Midbrain (tissue), 1 donor: ENCODE data around the gene TMEM184B.
A peak's percentile ranks its signal among the peaks of the same experiment; 100 is the strongest.

Experiments
- DNase-seq: peaks from one replicate; lab custom pipeline; 2025; lab: John Stamatoyannopoulos, UW

The TMEM184B gene

DNA sequence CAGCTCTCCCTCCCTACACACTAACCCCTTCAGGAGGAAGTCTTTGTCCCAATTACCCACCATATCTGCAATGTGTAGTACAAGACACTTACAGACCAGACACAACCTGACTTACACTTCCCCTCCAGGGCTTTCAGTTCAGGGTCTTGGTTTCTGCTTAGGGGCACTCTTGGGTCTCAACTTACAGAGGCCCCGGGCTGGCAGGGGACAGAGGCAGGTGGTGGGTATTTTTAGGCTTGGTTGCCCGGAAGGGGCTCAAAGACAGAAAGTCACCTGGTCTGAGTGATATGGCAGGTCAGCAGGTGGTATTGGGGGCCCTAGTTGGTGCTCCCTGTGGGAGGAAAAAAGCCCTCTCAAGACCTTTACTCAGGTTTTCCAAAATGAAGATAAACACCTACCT lies 3.4 kb upstream of the TMEM184B start:
- DNase-seq, result no peak

- DNase-seq, result peak; percentile 86
Observed at GRCh38 chr22:38273135-38273826, 471 bp upstream of the TMEM184B start.

- no peak for DNase-seq
Observed at GRCh38 chr22:38271927-38272372, 860 bp downstream of the TMEM184B start.

- no peak for DNase-seq
Observed at GRCh38 chr22:38271101-38271500, 1.7 kb downstream of the TMEM184B start.

DNA sequence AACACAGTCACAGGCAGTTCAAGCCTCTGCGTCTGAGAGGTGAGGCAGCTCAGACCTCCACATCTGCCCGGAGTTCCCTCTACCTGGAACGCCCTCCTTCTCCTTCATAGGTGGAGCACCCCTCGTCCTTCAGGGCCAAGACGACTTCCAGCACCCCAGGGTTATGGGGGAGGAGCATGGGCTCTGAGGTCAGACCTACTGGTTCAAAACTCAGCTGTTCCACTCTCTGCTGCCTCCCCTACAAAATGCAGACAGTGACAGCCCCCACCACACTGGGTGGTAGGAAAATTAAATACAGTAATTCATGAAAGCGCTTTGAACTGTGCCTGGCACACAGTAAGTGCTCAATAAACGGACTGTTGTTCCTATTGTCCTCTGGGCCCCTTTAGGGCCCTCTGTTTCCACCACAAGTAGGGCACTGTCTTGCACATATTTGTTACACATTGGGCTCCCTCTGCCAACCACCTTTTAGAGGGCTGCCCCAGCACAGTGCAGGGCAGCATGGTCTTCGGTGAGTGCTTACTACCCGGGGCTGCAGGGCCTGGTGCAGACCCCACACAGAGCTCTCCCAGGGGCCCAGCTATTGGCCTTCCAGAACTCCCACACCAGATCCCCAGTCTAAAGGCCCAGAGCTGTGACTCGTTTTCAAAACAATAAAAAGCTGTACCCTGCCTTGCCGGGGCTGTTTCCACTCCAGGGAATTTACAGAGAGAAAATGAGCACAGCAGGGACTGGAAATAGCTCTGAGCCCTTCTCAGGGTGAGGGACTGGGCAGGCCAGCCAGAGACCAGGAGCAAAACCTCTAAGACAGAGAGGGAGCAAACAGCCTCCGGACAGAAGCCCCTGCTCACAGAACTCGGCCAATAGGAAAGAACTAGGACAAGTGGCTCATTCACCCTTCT lies 2.5 kb downstream of the TMEM184B start:
- peak; percentile 71 for DNase-seq

GRCh38 chr22:38269466-38269865 lies 3.3 kb downstream of the TMEM184B start:
- no peak for DNase-seq

- DNase-seq, result no peak
Observed at GRCh38 chr22:38267086-38267485, 5.7 kb downstream of the TMEM184B start.

DNA sequence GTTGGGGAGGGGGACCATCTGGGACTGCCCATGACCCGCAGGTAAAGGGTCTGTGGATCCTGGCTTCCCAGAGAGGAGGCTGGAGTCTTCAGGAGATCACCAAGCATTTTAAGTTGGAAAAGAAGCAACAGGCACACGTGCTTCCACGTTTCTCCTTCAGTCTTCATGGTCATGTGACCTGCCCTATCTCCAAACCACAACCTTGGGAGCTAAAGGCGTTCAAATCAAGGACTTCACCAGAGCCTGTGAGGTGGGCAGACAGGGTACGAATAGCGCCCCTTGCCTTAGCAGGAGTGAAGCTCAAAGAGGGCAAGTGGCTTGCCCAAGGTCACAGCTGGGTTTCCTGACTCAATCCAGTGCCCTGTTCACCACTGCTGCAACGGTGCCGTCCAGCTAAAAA lies 6.7 kb downstream of the TMEM184B start:
- no peak for DNase-seq

- no peak for DNase-seq
Observed at GRCh38 chr22:38264322-38264843, 8.4 kb downstream of the TMEM184B start.

GRCh38 chr22:38262051-38262795 lies 10.6 kb downstream of the TMEM184B start:
- peak; percentile 70 for DNase-seq

- DNase-seq, result peak; percentile 55
Observed at GRCh38 chr22:38260761-38261681, 11.8 kb downstream of the TMEM184B start.

DNA sequence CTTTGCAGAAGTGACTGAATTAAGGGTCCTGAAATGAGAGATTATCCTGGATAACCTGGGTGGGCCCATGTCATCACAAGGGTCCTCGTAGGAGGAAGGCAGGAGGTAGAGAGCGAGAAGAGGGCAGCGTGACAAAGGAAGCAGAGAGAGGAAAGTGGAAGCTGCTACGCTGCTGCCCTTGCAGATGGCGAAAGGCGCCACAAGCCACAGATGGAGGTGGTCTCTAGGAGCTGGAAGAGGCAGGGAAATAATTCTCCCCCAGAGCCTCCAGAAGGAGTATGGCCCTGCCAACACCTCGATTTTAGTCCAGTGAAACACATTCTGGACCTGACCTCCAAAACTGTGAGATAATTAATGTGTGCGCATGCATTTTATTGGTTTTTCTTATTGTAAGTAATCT lies 13.4 kb downstream of the TMEM184B start:
- DNase-seq, result no peak

GRCh38 chr22:38258895-38259294 lies 13.9 kb downstream of the TMEM184B start:
- DNase-seq, result no peak

DNA sequence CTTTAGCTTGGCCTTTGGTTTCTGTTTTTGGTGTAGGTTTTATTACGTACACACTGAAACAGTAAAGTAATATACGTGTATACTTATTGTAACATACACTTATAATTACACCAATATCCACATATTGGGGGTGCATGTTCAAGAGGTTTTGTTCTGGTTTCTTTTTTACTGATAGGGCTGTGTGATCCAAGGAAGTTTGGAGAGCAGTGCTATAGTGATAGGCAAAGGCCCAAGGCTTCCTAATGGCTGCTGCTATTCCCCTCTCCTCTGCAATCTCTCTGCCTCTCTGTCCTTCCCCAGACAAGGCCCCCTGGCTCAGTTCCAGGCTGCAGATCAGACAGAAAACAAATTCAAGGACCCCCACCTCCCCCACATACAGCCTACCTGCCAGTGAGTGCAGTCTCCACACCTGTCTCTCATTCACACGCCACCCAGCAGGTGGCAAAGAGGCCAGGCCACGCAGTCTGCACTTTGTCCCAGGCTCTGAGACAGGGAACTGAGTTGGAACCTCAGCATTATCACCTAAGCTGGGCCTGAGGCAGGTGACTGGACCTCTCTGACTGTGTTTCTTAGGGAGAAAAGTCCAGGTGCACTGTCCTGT lies 15.1 kb downstream of the TMEM184B start:
- DNase-seq, result no peak

- DNase-seq, result no peak
Observed at GRCh38 chr22:38257181-38257580, 15.6 kb downstream of the TMEM184B start.

DNA sequence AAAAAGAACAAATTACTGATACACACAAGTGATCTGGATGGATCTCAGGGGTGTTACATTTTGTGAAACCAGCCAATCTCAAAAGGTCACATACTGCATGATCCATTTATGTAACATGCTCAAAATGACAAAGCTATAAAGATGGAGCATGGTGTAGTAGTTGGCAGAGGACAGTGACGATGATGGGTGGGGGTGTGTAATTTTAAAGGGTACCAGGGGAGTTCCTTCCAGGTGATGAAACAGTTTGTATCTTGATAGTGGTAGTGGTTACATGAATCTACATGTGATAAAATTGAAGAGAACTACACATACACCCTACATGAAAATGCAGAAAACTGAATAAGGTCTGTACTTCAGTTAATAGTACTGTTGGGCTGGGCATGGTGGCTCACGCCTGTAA lies 17.1 kb downstream of the TMEM184B start:
- no peak for DNase-seq

- no peak for DNase-seq
Observed at GRCh38 chr22:38251341-38251692, 21.5 kb downstream of the TMEM184B start.

GRCh38 chr22:38250643-38251340 lies 22.0 kb downstream of the TMEM184B start:
- DNase-seq, result no peak

- no peak for DNase-seq
Observed at GRCh38 chr22:38249803-38250642, 22.8 kb downstream of the TMEM184B start.
